Hematopoietic multipotent progenitor cell treated with erythropoietin and hydrocortisone succinate and interleukin-3 and kit ligand, for 4 days (in vitro differentiated cells): ENCODE measurements around the gene CHMP6.

Source experiments
- DNase-seq: peaks from one replicate; pipeline ENCODE4 v3.0.0-alpha.2; 2015

CHMP6 gene

DNA sequence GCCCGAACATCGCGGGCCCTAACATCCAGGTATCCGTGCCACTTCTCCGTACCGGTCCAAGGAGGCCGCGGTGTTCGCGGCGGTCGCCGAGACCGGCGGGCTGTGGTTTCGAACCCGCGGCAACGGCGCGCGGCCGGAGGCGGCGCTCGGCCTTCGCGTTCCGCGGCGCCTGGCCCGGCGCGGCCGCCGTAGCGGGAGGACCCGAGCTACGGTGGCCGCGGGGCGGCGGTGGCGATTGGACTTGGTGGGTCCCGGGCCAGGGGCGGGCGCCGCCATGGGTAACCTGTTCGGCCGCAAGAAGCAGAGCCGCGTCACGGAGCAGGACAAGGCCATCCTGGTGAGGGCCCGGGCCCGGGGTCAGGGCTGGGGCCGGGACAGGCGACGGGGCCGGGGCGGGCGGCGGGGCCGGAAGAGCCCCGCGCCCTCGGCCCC is at the start of gene CHMP6:
Gene CHMP6, plus strand, starts transcription at position 197 of the 432 bp plus-strand sequence. Its CDS starts 78 bp downstream, at position 275.
- peak; percentile 87 for DNase-seq

DNA sequence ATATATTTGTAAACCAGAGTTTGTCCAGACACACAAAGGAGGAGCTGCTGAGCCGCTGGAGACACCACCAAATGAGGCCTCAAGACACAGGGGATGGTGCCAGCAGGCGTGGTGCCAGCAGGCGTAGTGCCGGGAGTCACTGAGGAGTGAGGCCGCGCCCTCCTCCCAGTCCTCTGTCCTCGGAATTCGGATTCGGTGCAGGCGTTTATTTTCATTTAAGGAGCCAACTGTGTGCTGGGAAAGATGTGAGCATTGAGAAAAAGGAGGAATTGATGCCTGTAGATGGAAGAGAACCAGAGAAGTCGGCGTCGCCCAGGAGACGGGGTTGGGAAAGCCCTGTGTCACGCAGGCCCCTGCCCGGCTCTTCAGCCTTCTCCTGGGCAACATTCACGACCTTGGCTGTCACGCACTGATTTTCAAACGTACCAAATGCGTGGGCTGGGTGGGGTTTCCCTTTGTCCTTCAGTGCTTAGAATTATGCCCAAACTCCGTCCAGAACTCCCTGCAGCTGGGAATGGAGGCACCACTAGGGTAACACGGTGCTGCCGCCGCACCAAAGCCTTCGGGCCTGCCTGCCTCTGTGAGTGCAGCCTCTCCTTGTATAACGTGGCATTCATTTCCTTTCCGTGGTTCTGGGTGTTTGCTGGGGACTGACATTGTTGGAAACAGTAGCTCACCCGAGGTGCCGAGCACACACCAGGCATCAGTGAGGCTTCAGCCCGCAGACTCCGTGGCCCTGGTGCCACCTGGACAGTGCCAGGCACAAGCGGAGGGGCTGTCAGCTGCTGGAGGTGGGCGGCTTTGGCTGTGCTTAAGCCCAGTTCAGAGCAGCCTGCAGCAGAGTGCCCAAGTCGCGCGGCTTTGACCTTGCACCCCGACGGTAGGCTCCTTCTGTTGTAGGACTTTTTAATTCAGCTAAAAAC is 49.0 kb upstream of the CHMP6 start:
- no peak for DNase-seq

DNA sequence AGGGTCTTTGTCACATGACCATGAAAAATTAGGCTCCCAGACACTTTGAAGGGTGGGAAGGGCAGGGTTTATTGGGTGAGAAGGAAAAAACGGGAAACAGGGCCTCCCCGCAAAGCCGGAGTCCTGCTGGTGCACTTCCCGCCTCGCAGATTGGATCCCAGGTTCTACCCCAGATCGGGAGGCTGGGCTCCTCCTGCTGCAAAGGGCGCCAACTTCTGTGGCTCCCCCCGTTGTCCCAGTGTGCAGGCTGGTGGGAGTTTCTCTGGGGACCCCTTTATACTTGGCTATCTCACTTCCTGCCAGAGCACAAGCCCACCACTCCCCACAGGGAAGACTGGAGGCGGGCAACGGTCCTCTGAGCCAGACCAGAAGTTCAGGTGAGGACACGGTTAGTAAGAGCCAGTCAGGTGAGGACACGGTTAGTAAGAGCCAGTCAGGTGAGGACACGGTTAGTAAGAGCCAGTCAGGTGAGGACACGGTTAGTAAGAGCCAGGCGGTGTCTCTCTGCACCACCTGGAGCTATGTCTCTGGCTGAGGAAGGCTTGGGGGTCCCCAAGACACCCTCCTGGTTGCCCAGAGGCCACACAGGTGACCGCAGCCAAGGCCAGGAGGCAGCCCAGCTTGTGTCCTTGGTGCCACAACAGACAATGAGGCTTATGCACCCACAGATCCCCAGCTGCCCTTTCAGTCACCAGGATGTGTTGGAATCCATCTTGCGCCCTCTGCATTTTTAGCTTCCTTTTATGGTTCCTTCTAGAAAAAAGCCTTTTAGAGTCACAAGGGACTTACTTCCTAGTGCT is 48.1 kb upstream of the CHMP6 start:
- DNase-seq = no peak

DNA sequence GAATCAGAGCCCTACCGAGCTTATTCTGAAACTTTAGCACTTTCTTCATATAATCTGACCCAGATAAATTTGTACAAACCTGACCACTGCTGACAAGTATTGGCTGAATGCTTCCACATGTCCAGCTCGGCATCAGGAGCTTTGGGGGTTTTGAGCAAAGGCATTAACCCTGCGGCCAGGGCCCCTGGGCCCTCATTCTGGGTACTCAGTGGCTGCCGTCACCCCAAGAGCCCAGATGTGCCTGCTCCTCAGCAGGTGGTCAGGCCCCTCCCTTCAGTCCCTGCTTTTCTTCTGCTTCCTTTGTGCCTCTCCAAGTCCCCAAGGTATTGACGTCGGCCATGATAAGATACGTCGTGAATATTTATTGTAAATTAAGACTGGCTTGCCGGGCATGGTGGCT is 47.3 kb upstream of the CHMP6 start:
- no peak for DNase-seq

DNA sequence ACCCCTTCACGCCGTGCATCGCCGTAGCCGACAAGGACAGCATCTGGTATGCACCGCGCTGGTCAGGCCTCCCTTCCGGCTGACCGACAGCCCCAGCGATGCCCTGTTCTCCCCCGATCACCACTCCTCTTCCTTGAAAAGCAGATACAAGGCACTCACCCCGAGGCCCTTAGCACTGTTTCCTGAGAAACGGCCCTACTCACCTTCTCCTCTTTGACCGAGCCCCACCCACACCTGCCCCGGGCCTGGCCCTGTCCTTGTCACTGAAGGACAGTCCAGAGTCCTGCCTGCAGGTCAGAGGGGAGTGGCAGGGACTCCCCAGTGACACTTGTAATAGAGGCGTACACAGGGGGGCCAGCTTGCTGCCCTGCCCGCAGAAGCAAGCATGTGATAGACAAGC is 45.9 kb upstream of the CHMP6 start:
- DNase-seq = no peak

DNA sequence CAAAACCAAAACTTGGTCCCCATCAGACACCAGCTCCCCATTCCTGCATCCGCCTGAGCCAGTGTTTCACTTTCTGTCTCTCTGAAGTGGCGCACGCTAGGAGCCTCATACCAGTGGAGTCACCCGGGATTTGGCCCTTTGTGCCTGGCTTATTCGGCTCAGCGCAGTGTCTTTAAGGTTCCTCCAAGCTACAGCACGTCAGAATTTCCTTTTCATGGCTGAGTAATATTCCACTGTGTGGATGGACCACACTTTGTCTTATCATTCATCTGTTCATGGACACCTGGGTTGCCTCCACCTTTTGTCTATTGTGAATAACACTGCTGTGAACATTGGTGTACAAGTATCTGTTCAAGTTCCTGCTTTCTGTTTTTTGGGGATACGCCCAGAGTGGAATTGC is 45.2 kb upstream of the CHMP6 start:
- DNase-seq = no peak

DNA sequence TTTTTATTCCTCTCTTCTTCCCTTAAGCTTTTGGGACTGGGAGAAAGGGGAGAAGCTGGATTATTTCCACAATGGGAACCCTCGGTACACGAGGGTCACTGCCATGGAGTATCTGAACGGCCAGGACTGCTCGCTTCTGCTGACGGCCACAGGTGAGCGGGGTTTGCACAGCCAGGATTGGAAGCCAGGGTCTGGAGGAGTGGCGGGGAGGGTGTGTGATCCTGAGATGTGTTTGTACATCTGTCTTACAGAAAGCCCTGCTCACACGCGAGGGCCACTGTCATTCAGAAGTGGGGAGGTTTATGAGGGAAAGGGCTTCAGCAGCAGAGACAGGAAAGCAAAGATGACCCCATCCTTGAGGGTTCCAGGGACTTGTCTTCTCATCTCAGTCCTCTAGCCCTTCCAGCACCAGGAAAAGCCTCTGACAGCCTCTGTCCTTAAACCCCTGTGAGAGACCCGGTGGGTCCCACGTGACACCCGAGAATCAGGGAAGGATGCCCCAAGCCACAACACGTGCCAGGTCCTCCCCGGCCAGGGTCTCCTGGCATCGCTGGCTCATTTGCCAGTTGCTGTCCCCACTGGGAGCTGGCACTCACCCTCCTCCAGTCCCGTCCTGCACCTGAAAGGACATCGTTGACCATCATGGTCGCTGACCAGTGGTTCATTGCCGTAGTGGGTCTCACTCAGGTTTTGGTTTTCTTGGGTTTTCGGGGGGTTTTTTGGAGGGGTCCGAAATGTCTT is 44.3 kb upstream of the CHMP6 start:
- DNase-seq = no peak

DNA sequence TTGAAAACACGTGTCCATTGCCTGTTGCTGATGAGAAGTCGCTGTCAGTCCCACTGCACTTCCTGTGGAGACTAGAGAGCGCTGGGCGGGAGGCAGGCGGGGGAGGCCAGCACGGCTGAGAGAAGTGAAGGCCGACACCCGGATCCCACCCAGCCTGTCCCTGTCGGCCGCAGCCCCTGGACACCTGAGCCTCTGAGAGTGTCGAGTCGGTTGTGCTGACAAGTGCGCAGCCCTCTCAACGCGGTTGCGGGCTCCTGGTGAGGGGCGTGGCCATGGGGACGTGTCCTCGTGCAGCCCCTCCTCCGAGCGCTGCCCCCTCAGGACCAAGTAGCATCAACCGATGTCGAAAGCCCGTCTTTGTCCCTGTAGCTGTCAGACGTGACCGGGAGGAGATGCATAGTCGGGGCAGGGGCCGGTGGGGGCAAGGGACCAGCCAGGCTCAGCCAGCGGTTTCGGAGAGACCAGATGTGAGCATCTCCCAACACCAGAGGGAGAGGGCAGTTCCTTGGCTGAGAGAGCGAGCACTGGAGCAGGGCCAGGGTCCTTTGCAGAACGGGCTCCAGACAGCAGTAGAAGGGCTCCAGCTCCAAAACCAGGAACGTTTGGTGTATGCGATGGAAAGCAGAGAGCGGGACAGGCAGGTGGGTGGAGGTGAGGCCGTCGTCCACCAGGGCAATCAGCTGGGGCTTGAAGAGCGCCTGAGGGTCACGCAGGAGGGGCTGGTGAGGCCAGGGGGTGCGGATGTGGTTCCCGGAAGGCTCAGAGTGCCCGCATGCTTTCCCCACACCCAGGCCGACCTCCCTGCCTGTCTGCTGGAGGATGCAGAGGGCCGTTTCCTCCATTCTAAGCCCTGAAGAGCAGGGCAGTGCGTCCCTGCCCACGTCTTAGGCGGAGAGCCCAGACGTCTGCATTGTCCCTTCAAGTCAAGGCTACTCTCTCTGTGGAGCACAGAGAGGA is 43.3 kb upstream of the CHMP6 start:
- DNase-seq = no peak

DNA sequence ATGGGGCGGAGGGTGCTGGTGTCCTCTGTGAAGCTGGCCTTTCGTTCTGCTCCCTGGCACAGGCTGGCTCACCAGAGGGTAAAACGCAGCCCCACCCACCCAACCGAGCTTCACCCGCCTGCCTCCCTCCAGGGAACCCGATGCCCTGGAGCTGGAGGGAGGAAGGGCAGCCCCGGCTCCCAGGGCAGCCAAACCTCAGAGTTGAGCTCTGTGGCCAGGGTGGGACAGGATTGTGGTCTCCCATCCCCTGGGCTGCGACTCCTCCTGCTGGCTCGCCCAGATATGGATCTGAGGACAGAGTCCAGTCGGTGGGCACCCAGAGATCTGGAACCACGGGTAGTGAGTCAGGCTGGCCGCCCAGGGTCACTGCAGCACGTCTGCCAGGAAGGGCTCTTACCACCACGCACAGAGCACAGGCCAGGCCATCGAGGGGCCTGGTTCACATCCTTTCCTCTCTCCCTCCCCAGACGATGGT is 42.6 kb upstream of the CHMP6 start:
- no peak for DNase-seq

DNA sequence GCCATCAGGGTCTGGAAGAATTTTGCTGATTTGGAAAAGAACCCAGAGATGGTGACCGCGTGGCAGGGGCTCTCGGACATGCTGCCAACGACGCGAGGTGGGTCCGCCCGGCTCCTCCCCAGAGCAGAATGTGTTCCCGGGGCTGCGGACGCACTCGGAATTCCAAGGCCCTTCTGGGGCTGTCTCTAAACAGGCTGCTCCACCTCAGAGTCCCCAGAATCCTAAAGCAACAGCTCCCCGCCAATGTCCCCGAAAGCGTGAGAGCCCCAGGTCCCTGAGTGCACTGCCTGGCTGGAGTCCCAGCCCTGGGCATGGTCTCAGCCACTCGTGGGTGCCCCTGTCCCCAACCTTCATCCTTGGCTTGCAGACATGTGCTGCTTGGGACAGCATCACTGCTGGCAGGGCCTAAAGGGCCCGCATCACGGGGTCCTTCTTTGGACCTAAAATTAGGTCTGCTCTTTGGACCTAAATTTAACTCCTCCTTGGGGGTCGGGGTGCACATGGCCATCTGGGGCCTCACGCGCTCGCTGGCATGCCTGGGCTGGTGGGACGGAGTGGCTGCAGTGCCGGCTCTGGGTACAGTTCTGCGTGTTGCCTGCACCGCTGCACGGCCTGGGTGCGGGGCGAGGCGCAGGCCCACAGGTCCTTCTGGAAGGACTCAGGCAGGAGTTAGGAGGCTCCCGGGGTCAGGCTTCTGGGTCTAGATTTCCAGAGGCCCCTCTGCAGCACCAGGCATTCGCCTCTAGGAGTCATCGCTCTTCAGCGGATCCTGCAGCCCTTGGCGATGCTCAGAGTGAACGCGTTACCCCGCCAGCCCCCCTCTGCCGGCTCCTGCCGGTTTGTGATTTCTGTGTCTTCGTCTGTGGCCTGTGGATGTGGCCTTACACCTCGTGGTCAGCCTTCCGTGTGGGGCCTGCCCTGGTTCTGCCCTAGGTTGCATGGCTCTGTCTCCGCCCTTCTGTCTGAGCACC is 41.9 kb upstream of the CHMP6 start:
- DNase-seq = peak; percentile 19

DNA sequence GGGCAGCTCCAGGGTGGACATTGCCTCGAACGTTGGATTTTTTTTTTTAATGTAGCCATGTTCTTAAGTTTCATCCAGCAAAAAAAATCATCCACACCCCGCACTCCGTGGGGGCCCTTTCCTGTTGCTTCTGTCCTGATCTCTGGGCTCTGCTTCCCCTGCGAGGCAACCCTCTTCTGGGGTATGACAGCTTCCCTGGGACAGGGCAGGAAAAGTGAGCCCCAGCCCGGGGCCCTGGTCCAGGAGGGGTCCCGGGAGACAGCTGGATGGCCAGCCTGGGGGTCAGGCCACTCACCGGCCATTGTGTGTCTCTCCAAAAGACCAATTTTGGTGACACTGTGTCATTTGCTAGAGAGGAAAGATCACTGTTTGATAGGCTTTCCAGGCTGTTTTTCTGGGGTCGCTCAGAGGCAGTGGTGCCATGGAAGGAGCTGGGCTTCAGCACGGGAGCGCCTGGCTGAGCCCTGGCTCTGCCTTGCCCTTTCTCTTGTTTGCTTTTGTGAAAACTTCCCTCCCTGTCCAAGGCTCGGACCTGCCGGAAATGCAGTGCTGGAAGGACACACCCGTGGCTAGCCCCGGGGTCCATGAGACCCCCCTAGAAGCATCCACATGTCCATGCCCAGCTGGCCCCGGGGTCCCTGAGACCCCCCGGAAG is 41.0 kb upstream of the CHMP6 start:
- no peak for DNase-seq

DNA sequence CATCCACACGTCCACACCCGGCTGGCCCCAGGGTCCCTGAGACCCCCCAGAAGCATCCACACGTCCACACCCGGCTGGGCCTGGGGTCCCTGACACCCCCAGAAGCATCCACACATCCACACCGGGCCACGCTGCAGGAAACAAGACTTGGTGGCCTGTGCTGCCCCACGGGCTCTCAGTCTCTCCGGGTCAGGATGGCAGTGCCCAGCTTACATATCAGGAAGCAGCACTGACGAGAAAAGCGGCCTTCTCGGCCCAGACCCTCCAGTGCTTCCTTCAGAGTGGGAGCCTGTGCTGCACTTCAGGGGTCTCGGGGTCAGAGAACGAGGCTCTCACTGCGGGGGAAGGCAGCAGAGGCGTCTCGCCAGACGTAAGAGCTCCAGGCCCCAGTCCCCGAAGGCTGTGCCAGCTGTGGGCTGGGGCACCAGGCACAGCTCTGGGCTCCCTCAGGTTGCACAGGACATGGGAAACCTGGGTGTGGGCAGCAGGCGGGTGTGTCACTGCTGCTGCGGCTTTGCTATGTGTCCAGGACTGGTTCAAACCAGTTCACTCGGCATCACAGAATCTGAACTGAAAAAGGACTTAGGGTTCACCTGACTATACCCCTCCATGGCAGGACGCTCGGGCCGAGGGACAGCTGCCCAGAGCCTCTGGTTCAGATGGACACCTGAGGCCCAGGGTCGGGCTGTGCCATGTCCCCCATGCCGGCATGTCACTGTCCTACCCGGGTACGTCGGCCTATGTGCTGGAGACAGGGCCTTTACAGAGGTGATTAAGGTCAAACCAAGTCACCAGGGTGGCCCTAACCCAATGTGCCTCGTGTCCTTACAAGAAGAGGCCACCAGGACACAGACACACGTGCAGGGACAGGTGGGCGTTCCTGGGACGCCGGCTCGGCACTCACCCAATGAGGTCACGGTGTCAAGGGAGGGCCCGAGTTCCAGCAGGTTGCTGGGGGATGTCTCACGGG is 40.2 kb upstream of the CHMP6 start:
- no peak for DNase-seq

DNA sequence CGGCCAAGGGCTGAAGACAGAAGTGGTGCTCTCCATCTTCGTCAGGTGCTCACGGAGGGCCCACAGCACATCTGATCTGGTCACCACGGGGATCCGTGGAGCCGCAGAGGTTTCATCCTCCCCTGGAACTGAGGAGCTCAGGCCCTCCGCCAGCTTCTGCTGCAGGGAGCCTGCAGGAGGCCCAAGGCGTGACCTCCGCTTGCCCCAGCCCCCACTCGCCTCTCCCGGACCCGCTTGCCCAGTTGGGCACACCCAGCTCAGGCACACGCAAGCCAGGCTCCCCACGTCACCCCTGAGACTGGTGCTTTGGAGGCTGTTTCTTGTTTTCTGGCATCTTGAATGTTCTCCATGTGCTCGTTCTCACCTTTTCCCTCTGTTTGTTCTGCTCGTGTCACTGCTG is 39.4 kb upstream of the CHMP6 start:
- no peak for DNase-seq

DNA sequence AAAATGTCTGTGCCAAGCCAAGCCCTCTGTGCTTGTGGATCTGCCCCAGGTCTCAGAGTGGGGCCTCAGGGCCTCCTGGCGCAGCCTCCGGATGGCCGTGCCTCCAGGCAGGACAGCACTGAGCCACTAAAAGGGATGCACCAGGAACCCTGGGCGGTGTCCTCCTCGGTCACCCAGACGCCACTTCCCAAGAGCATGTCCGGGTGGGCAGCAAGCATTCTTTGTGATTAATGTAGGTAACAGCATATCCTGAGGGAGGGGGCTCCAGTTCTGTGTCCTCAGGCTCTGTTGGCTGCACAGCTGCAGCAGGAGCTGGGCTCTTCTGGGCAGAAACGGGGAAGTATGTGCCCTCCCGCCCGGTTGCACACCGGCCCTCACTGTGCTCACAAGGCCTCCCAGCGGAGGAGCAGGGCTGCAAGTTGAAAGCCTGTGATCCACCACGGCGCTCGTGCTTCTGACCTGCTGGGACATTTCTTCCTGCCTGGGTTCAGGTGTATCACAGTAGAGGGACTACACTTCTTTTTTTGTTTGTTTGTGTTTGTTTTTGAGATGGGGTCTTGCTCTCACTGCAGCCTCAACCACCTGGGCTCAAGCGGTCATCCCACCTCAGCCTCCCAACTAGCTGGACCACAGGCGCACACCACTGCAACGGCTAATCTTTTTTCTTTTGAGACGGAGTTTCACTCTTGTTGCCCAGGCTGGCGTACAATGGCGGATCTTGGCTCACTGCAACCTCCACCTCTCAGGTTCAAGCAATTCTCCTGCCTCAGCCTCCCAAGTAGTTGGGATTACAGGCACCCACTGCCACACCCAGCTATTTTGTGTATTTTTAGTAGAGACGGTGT is 37.9 kb upstream of the CHMP6 start:
- no peak for DNase-seq

DNA sequence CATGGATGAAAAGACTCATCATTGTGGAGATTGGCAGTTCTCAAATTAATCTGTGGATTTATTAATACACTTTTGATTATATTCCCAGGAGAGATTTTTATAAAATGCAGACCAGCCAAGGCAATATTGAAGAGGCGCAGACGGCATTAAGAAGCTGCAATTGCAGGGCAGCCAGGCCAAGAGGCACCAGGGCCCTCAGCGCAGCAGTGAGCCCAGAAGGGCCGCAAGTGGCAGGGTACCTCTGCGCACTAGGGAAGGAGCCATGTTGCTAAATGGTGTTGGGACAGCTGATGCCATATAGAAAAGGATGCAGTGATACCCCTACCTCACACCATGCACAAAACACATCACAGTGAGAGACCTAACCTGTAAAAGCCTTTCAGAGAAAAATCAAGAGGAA is 36.6 kb upstream of the CHMP6 start:
- no peak for DNase-seq

DNA sequence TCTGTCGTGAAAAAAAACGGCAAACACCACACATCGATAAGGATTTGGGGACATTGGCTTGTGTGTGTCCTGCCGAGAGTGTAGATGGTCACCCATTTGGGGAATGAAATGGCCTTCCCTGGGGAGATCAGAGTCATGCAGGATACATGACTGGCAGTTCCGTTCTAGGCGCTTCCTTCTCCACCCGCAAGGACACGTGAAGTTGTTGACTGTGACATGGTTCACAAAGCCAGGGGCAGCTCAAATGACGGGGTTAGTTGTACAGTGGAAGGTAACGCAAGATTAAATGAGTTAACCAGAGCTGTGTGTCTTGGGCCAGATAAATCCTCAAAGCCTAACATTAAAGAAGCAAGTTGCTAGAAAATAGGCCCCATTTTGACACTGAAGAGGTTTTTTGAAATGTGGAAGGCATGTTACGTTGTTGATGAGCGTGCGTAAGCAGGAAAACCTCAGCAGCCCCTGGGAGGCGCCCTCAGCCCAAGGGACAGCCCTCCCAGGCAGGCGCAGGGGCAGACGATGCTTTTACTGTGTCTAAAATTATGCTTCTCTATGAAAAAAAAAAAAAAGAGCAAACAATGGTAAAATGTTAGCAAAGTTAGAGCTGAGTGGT is 35.9 kb upstream of the CHMP6 start:
- no peak for DNase-seq
